NAMALWA (cell line): ENCODE data around the gene GLRX.
"Not testable (repeated sequence)": the region's sequence is repeated elsewhere in the genome, so short reads cannot be mapped to it uniquely, and the experiment has no call there.

Source experiments
- DNase-seq: peaks from one replicate; pipeline ENCODE4 v3.0.0-alpha.2; 2015; ENCODE audit warnings: low spot score

The GLRX gene

DNA sequence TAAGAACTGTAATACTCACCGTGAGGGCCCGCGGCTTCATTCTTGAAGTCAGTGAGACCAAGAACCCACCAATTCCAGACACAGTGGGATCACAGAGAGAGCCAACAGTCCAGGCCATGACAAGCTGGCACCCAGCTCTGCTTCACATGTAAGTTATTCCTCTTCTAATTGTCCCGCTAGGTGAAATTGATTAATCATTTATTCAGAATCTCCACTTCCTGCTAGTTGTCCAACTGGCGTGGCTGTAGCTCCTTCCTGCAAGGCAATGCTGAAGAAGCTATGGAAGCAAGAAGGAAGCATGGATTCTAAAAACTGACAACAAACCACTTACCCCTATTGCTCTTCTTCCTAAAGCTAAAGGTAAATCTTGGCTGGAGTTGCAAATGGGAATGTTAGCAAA lies 30.0 kb upstream of the GLRX start:
- DNase-seq = no peak

DNA sequence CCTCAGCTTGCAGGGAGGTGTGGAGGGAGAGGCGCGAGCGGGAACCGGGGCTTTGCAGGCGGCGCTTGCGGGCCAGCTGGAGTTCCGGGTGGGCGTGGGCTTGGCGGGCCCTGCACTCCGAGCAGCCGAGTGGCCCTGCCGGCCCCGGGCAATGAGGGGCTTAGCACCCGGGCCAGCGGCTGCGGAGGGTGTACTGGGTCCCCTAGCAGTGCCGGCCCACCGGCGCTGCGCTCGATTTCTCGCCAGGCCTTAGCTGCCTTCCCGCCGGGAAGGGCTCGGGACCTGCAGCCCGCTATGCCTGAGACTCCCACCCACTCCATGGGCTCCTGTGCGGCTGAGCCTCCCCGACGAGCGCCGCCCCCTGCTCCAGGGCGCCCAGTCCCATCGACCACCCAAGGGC lies 28.6 kb upstream of the GLRX start:
- DNase-seq = not testable (repeated sequence)

DNA sequence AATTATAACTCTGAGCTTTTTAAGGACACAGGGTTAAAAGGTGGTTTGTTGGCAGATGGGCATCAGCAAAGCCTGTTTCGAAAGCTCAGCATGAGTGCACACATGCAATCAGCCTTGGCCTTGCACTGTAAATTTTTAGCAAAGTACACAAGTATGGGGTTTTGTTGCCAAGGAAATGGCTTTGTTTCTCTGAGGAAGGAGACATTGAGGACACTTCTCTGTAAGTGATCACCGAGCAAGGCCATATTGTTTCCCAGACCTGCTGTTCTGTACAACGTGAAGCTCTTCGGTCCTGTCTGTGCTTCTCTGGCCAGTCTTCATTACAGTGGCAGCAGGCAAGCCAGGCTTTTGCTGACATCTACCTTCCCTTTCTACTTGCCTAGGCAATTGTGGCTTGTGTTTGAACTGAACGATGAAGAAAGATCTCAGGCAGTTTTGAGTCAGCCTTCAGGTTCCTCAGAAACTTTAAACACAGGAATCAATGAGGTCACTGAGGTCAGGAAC lies 27.9 kb upstream of the GLRX start:
- no peak for DNase-seq

DNA sequence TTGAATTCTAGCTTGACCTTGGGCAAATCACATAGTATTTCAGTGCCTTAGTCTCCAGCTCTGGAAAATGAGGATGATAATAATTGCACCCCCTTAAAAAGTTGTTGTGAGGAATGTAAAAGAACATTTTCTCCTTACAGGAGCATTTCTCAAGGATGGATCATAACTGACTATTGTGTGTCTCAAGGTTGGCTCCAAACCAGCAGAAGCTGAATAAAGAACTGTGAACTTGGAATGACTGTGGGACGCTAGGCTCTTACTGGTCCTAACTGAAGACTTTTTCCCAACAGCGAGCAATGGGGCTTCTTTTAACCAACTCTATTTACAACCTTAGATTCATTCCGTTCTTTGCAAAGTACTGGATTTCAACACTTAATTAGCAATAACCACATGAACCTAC lies 26.2 kb upstream of the GLRX start:
- DNase-seq = no peak

DNA sequence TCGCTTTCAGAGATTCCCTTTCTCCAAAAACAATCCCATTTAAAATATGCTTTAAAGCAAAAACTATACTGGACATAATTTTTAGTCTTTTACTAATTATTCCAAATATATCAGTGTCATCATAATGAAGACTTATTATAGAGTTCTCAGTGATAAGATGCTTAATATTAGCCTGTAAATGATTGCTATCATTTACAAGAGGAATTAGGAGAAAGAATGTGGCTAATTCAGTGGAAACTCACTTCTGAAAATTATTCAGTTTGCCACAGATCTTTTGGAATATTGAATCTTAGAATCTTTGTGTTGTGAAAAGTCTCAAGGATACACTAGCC lies 24.7 kb upstream of the GLRX start:
- no peak for DNase-seq

DNA sequence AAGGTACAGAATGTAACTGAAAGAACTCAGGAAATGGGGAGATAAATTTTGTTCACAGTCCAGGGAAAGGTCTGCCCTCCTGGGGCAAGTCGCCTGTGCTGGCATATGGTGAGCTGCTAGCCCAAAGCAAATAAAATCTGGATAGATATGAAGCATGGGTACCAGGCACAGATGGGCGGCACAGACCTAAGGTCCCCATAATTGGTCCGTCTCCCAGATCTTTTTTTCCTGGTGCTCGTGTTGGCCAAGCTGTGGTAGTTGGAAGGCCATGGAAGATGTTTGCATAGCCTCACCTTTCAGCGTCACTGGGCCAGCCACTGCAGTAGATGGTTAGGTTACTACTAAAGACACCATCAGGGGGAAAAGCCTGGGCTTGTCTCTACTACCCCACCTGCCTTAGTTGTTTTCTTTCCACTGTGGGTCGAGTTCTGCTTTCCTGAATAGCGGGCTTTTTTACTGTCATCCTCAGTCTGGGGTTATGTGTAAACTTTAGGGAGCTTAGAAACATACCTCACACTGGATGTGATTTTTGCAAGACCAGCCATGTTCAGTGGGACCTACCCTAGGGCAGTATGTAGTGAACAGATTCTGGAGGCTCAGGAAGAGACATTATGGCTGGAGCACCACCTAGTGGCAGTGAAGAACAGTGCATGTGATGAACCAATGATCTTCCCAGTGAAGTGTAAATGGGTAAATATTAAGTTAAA lies 24.2 kb upstream of the GLRX start:
- DNase-seq = peak; percentile 82

DNA sequence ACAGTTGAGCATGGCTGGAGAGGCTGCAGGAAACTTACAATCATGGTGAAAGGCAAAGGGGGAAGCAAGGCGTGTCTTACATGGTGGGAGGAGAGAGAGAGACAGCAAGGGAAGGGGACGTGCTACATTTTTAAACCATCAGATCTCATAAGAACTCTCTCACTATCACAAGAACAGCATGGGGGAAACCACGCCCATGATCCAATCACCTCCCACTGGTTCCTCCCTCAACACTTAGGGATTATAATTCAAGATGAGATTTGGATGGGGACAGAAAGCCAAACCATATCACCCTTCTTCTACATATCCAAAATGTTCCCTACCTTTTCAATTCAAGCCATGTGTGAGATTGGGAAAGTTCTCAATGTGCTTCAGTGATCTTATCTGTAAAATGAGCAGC lies 22.9 kb upstream of the GLRX start:
- no peak for DNase-seq

DNA sequence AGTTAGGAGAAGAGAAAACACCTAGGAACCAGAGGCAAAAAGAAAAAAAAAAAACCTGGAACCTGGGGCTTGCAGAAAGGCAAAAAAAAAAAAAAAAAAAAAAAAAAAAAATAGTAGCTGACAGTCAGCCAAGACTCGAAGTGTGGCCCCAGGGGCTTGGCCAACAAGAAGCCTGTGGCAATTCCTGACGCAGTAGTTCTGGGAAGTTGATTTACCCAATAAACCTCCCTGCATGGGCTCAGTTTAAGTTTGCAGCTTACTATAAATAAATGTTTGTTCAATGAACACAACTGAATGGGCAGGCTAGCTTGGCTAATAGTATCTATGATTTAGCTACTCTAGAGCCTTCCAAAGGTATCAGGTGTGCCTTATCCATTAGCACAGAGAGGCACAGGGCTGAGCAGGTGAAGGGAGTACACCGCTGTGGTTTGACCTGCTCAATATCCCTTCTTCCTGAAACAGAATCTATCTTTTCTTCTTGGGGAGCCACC lies 21.3 kb upstream of the GLRX start:
- no peak for DNase-seq

DNA sequence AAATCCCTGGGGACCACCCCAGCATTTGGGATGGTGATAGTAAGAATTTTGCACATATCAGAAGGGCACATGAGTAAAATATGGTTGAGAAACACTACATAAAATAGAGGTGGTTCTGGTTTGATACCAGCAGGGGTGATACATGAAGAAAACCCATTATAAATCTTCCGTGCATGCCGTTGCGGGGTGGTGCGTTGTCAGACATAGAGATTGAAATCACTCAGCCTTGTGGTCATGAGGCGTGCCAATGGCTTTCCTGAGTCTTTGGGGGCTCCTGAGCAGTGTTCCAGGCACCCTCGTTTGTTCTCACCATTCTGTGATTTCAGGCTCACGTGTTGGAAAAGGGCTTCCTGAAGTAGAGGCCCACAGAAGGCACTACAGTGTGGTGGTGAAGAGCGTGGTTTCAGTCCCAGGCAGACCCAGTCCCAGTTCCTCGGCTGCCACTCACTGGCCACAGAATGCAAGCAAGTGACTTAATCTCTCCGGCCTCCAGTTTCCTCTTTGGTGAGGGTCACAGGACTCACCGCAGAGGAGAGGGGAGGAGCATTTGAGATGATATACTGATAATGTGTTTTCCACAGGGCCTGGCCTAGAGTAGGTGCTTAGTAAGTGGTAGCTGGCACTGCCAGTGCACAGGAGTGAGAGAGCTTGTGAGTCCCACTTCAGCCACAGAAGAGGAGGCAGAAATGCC lies 20.5 kb upstream of the GLRX start:
- peak; percentile 68 for DNase-seq

DNA sequence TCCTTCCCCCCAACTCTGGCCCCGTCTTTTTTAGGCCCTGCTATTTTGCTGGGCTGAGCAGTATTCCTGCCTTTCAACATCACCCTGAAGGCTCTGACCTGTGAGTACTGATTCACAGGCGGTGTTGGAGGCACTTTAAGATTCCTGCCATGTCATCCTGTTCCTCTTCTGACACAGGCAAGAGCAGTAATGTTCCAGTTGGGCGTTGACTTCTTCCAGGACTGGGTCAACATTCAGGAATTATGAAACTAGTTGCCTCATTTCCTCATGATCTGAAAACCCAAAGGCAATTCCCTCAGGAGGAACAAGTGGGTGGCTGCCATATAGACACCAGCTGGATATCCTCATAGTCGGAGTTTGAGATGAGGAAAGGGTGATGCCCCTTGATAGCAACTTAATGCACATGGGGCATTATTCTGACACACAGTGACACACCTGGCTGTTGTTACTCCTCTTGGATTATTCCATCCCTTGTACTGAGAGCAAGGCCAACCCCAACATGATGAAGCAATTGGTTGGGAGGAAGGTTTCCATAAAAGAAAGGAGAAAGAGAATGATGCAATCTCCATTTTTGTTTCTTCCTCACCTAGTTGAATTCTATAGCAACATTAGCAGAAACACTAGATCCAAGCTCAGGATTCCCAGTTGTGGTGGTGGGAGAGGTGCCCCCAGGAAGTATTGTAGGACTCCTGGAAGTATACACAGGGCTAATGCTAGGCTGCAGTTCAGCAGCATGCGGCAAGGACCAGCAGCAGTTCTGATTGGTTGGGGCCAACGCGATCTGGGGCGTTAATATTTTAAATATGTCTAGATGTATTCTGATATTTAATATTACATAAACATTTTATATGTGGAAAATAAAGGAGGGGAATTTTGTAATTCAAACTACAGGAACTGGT lies 19.6 kb upstream of the GLRX start:
- no peak for DNase-seq

DNA sequence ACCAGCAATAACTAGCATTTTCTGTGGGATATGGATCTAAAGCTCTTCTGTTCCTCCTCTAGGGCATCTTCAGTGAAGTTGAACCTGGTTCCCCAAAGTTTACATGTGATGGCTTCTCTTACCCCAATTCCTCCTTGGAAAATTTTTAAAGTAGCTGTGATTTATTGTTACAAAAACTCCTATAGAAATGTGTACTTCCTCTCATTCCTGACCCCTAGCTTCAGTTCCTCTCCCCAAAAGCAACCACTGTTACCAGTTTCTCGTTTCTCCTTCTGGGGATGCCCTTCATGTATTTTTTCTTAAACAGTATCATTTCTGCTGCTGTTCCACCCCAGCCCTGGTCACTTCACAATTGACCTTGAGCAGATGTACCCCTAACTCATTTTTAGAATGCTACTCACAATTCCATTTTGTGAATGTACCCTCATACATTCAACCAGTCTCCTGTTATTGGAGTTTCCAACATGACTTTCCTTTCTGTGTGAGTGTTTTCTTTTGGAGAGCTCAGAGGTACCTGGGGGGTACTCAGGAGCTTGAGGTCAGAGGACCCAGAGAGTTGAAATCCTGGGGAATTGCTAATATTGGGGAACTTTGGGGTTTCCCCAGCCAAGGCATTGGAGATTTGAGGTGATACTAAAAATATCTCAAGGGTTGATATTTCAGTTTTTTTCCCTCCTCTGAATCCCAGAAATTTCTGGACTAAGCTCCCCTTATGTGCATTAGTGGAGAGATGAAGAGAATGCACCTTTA lies 18.6 kb upstream of the GLRX start:
- no peak for DNase-seq

DNA sequence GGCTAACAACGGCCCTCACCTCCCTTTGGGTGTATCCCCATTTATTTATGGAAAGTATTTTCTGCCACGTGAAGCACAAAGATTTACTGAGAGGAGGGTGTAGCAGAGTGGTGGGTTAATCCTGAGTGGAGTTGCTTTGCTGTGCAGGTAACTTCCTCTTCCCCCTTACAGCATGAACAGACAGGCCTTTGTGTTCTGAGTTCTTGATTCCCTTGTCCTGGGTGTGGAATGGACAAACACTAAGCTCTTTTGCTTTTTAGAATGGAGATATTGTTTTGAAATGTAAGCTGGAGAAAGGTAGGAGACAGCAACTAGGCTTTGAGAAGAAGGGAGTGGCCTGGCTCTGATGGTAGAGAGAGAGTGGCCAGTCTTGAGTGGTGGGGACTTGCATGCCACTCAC lies 17.1 kb upstream of the GLRX start:
- DNase-seq = no peak

DNA sequence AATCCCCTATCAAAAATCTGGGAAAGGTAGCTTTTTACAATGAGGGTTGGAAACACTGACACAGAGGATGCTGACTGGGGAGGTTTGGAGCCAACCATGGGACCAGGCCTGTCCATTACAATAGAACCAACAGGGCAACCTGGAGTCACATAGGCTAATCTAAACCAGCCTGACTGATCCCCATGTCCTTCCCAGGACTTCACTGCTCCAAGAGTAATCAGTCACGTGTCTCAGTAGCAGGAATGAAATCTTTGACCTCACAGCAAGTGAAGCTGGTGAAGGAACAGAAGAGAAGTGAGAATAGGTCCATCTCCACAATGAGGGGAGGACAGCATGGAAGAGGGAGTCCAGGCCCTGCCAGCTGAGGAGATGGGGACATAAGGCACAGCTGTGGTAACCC lies 16.0 kb upstream of the GLRX start:
- DNase-seq = no peak

DNA sequence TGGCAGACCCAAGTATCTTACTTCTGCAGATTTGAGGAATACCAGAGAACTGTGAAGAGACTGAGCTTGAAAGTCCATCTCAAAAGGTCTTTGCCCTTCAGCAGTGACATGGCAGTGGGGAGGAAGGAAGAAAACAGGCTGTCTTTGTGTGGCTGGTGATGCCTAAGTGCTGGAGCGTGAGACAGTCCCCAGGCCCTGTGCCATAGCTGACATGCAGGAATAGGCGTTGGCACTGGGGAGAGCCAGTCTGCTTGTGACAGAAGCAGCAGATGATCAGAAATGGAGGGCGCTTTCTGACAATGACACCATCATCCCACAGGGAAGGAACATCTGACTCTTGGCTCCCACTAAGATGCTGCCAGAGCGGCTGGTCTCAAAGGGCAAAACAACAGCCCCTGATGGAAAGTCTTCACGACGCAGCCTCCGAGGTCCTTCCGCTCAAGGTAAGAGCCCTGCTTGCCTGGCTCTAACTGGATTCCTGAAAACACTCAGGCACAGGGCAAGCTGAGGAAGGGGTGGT lies 15.5 kb upstream of the GLRX start:
- no peak for DNase-seq

DNA sequence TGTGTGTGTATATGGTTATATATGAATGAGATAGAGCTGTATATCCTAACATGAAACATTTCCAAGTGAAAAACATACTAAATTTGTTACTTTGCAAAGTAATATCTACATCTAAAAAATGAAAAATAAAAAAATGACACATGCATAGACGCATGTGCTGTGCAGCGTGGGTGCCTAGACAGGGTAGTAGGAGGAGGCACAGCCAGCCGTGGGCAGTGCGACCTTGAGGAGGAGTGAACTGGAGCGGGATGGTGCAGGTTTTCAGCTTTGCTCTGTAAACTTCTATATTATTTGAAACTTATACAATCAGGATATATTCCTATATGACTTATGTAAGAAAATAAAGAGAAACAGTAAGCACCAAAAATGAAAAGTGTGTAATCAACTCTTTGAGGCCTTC lies 15.0 kb upstream of the GLRX start:
- no peak for DNase-seq

DNA sequence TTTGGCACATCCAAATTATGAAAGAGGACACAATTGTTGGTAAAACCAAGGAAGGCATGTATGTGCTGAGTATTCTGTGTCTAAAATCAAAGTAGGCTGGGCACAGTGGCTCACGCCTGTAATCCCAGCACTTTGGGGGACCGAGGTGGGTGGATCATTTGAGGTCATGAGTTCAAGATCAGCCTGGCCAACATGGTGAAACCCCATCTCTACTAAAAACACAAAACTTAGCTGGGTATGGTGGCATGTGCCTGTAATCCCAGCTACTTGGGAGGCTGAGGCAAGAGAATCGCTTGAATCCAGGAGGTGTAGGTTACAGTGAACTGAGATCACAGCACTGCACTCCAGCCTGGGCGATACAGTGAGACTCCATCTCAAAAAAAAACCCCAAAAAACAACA lies 14.4 kb upstream of the GLRX start:
- DNase-seq = not testable (repeated sequence)

DNA sequence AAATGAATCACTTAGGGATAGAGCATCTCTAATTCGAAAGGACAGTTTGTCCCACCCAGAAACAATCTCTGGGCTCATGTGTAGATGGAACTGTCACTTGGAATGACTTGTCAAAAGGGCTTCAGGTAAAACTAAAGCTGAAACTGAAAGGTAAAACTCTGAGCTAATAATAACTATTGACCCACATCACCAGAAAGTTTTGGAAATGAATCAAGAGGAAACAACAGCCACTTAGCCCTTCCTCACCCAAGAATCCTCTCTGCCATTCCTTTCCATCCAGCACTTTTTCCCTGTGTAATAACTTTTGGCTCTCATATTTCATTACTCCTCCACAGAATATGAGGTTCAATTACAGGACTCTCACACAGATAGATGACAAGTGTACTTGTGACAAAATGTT lies 14.0 kb upstream of the GLRX start:
- no peak for DNase-seq

DNA sequence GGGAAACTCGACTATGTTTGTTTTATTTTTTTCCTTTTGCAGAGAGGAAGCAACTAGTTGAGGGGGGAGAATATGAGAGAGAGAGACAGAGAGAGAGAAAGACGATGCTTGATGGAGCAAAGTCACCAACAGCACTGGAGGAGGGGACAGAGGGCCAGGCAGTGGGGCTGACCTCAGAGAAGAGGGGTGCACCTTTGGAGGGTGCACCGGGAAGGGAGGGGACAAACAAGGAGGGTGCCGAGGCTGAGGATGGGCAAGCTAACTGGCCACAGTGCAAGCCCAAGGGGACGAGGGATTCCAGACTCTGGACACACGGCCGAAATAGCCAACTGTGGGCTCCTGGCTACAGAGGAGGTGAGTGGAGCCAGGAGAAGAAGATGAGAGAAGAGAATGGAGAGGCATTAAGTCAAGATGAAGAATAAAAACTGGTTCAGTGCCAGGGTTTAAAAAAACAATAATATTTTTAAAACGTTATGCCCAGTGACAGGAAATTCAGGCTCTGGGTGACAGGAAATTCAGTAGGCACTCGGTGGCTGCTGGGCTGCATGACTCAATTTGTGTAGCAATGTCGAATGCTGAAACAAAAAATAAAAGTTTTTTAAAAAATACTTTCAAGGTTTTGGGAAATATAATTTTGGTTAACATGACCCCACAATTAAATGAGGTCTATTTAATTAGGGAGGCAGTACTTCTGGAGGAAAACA lies 13.3 kb upstream of the GLRX start:
- no peak for DNase-seq

DNA sequence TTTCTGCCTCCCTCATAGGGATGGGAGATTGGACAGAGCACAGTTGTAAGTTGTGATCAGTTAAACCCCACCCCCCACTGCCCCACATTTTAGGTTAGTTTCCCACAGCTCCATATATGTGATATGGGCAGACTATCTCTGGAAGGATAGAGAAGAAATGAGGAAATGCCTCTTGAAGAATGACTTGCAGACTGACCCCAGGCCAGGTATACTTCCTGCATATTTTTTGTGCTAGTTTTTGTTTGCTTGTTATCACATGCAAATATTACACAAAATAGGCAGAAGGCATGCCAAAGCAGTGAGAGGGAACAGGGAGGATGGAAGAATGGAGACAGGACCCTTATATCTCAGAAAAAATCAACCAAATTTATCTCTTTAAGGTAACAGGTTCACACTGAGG lies 10.1 kb upstream of the GLRX start:
- DNase-seq = no peak

DNA sequence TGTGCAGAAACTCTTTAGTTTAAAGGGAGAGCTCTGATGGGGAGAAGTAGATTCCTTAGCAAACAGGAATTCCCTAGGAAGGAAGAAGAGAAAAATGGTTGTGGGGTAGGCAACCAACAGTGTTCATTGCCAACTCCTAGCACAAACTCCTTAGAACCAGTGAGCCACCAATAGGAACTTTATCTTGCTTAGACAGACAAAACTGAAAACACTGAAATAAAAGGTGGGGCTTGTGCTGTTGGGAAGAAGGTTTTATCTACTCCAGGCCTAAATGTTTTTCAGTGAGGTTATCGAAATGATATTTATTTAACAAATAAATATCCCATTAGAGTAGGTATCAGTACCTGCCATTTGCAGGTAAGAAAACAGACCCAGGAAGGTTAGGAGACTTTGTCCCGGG lies 7.7 kb upstream of the GLRX start:
- no peak for DNase-seq

DNA sequence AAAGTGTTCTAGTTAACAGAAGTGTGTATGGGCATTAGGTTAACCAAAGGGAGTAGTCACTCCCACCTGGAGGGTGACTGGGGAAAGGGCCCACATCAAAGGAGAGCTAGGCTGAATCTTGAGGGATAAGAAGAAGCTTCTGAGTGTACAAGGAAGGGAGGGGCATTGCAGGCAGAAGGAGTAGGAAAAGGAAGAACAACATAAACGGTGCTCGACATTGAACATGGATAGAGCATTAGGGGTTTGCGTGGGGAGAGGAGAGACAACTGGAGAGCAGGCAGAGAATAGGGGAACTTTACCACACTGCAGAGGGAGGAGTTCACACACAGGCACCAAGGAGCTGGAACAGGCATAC lies 5.3 kb upstream of the GLRX start:
- no peak for DNase-seq
